HCT116 (cell line): ENCODE measurements around the gene CREBRF. TPM values are rescaled to one million over a fixed set of nuclear protein-coding genes. Genes with fewer than 3 reads are reported as not detected.

Experiments used
- ATAC-seq: fragments of 200-7000 bp; cut with Tn5 transposase; 2 replicates; pipeline ENCODE4 v1.9.1; 2020; ENCODE audit warnings: mild to moderate bottlenecking, moderate library complexity
- BruUV-seq: library from RNA; stranded (reverse); fragments of 400-500 nt; replicated peaks from 2 replicates; lab custom pipeline; 2021; lab: Mats Ljungman, UMichigan
- CTCF ChIA-PET: fragments of 300-600 bp; sonication (Branson Sonifier 250); formaldehyde crosslinking; loops from one replicate; lab custom pipeline; 2021; ENCODE audit warnings: antibody characterized with exemption; lab: Charles Lee
- POLR2A ChIA-PET: fragments of 300-600, 350-600 bp; sonication (Branson Sonifier 250); formaldehyde crosslinking; loops from one replicate; lab custom pipeline; 2021; ENCODE audit warnings: antibody characterized with exemption; lab: Charles Lee
- RAD21 ChIA-PET, 2 experiments: fragments of 300-600 bp; sonication (Branson Sonifier 250); formaldehyde crosslinking; loops; one replicate each; lab custom pipeline; 2023; ENCODE audit warnings: low total read pairs in 2 of 2; ENCODE audit not compliant: uncharacterized antibody in 2 of 2, unreplicated experiment in 2 of 2, low non-redundant PET in 1 of 2; lab: Charles Lee
- DNase-seq: peaks from one replicate; pipeline ENCODE4 v3.0.0-alpha.2; 2010; ENCODE audit warnings: low read depth, low spot score
- H2AFZ ChIP-seq: fragments of 200-600 bp; shearing (Covaris generic), sonication (generic); 2 replicates; pipeline ENCODE4 v1.6.1; 2017; ENCODE audit warnings: low read depth, mixed run types, mixed read lengths, antibody characterized with exemption, low read length; ENCODE audit not compliant: poor library complexity, severe bottlenecking
- H3K27ac ChIP-seq: 2 replicates; pipeline ENCODE4 v1.5.1; 2012; ENCODE audit warnings: low read depth, low read length
- H3K27me3 ChIP-seq: fragments of 200-600 bp; sonication (generic); 2 replicates; pipeline ENCODE4 v1.6.1; 2016; ENCODE audit warnings: mixed run types, low read length, mixed read lengths; ENCODE audit not compliant: insufficient read depth
- H3K36me3 ChIP-seq, 2 experiments: fragments of 200-500 bp in 1 of 2; fragments of 200-600 bp in 1 of 2; sonication (Bioruptor generic) in 1 of 2; sonication (generic) in 1 of 2; 2 replicates each; pipeline versions ENCODE4 v1.5.1 to v1.6.1; 2014 to 2016; ENCODE audit warnings: low read length in 2 of 2, inconsistent platforms in 1 of 2, mixed read lengths in 1 of 2, mixed run types in 1 of 2; ENCODE audit not compliant: insufficient read depth in 2 of 2, control insufficient read depth in 1 of 2
- H3K4me1 ChIP-seq, 2 experiments: fragments of 200-600 bp in 1 of 2; sonication (generic) in 1 of 2; 2 replicates each; pipeline versions ENCODE4 v1.5.1 to v1.6.1; 2012 to 2017; ENCODE audit warnings: low read length in 2 of 2, inconsistent platforms in 1 of 2, mild to moderate bottlenecking in 1 of 2, mixed read lengths in 1 of 2, mixed run types in 1 of 2, moderate library complexity in 1 of 2; ENCODE audit not compliant: insufficient read depth in 2 of 2, control insufficient read depth in 1 of 2
- H3K4me2 ChIP-seq: fragments of 200-600 bp; sonication (generic); 2 replicates; pipeline ENCODE4 v1.6.1; 2017; ENCODE audit warnings: mixed run types, low read length, mixed read lengths
- H3K4me3 ChIP-seq, 2 experiments: fragments of 200-600 bp in 1 of 2; sonication (generic) in 1 of 2; replicated peaks in 1 of 2; 2 replicates each; pipeline ENCODE4 v1.5.1; 2011 to 2016; ENCODE audit warnings: low read length in 2 of 2, control low read depth in 1 of 2, low read depth in 1 of 2, mild to moderate bottlenecking in 1 of 2, mixed read lengths in 1 of 2, mixed run types in 1 of 2
- H3K79me2 ChIP-seq: fragments of 200-600 bp; sonication (generic); 2 replicates; pipeline ENCODE4 v1.6.1; 2017; ENCODE audit warnings: mild to moderate bottlenecking, mixed run types, low read length, moderate library complexity, mixed read lengths; ENCODE audit not compliant: insufficient read depth
- H3K9ac ChIP-seq: fragments of 200-600 bp; sonication (generic); 2 replicates; pipeline ENCODE4 v1.6.1; 2016; ENCODE audit warnings: low read length, mixed read lengths
- H3K9me2 ChIP-seq: fragments of 200-600 bp; sonication (generic), shearing (Covaris generic); 2 replicates; pipeline ENCODE4 v1.6.1; 2017; ENCODE audit warnings: mixed run types, mild to moderate bottlenecking, moderate library complexity; ENCODE audit not compliant: insufficient read depth
- H3K9me3 ChIP-seq, 2 experiments: fragments of 200-500 bp in 1 of 2; fragments of 200-600 bp in 1 of 2; sonication (Bioruptor generic) in 1 of 2; sonication (generic) in 1 of 2; 2 replicates each; pipeline ENCODE4 v1.6.1; 2014 to 2017; ENCODE audit warnings: low read length in 2 of 2, mixed read lengths in 2 of 2, inconsistent platforms in 1 of 2, low read depth in 1 of 2, mild to moderate bottlenecking in 1 of 2, mixed run types in 1 of 2, moderate library complexity in 1 of 2; ENCODE audit not compliant: control insufficient read depth in 1 of 2, insufficient read depth in 1 of 2
- H4K20me1 ChIP-seq: fragments of 200-600 bp; sonication (generic), shearing (Covaris generic); 2 replicates; pipeline ENCODE4 v1.6.1; 2017; ENCODE audit warnings: mixed run types, mild to moderate bottlenecking, moderate library complexity; ENCODE audit not compliant: insufficient read depth
- CBX3 ChIP-seq: IDR thresholded peaks from 2 replicates; pipeline ENCODE4 v1.6.1; 2012; ENCODE audit warnings: low read depth
- ELF1 ChIP-seq: IDR thresholded peaks from 2 replicates; pipeline ENCODE4 v1.6.1; 2012; ENCODE audit warnings: low read depth, borderline replicate concordance
- EZH2 ChIP-seq: fragments of 200-600 bp; sonication (generic); IDR thresholded peaks from 2 replicates; pipeline ENCODE4 v1.6.1; 2017; ENCODE audit warnings: antibody characterized with exemption, mixed run types
- EZH2phosphoT487 ChIP-seq: fragments of 200-600 bp; IDR thresholded peaks from 2 replicates; pipeline ENCODE4 v1.6.1; 2018; ENCODE audit warnings: antibody characterized with exemption, borderline replicate concordance
- JUND ChIP-seq: IDR thresholded peaks from 2 replicates; pipeline ENCODE4 v1.6.1; 2012
- POLR2A ChIP-seq: IDR thresholded peaks from 2 replicates; pipeline ENCODE4 v1.7.0; 2011; ENCODE audit warnings: borderline replicate concordance; ENCODE audit not compliant: insufficient read depth, insufficient read length; ENCODE audit errors: extremely low read depth
- POLR2AphosphoS5 ChIP-seq: IDR thresholded peaks from 2 replicates; pipeline ENCODE4 v1.6.1; 2011; ENCODE audit warnings: mild to moderate bottlenecking, low read depth, low read length, moderate library complexity
- RAD21 ChIP-seq: IDR thresholded peaks from 2 replicates; pipeline ENCODE4 v1.6.1; 2012; ENCODE audit warnings: low read depth, mild to moderate bottlenecking
- SIN3A ChIP-seq: IDR thresholded peaks from 2 replicates; pipeline ENCODE4 v1.6.1; 2012; ENCODE audit warnings: low read depth
- SP1 ChIP-seq: IDR thresholded peaks from 2 replicates; pipeline ENCODE4 v1.6.1; 2012; ENCODE audit warnings: low read depth
- ZFX ChIP-seq: fragments of 450-650 bp; IDR thresholded peaks from 2 replicates; pipeline ENCODE4 v1.6.1; 2017
- intact Hi-C: fragments of 100-400 bp; cut with micrococcal nuclease; formaldehyde crosslinking; loops from 2 replicates; pipeline ENCODE4 v1.10.0; 2022
- total RNA-seq: library from RNA; stranded (reverse); gene quantifications from one replicate; pipeline ENCODE4 v1.2.1, GENCODE V29; 2021; ENCODE audit not compliant: unreplicated experiment
- TF ChIP-seq, protein P1 (sequence below), 3 experiments: fragments of 200-600 bp in 1 of 3; sonication (generic) in 1 of 3; IDR thresholded peaks in 2 of 3; conservative IDR thresholded peaks in 1 of 3; 2 replicates each; pipeline ENCODE4 v1.5.1; 2012 to 2017; ENCODE audit warnings: low read depth in 2 of 3, low read length in 2 of 3, antibody characterized with exemption in 1 of 3, borderline replicate concordance in 1 of 3, control low read depth in 1 of 3, mild to moderate bottlenecking in 1 of 3, mixed read lengths in 1 of 3, mixed run types in 1 of 3, moderate library complexity in 1 of 3; ENCODE audit not compliant: insufficient read depth in 1 of 3
- TF ChIP-seq, protein P2 (sequence below): IDR thresholded peaks from 2 replicates; pipeline ENCODE4 v1.6.1; 2012

The CREBRF gene
- total RNA-seq, 1 experiment from 2014 or later: 7.7 TPM

DNA sequence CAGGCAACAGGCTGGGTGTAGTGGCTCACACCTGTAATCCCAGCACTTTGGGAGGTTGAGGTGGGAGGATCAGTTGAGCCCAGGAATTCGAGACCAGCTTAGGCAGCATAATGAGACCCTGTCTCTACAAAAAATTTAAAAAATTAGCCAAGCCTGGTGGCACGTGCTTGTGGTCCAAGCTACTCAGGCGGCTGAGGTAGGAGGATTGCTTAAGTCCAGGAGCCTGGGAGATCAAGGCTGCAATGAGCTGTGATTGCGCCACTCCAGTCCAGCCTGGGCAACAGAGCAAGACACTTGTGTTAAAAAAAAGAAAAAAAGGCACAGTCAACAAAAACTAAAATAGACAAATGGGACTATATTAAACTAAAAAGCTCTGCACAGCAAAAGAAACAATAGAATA lies 43.3 kb upstream of the CREBRF start:
- no peak overlapping the region for H3K4me2 ChIP-seq
- ATAC-seq: no peak
- no TSS peak for BruUV-seq
- no peak for DNase-seq
- ChIA-PET CTCF (no interaction called here), POLR2A (no interaction called here), RAD21 (no interaction called here)
- no peaks in the 10 kb centered on the region for H3K9me2 ChIP-seq
- H3K9ac ChIP-seq: no peak overlapping the region
- no peak overlapping the region for H3K27ac ChIP-seq
- peaks cover 63% of the 10 kb centered on the region for H3K79me2 ChIP-seq
- no peak overlapping the region for H2AFZ ChIP-seq
- H3K27me3 ChIP-seq: no peaks in the 10 kb centered on the region
- H3K36me3 ChIP-seq: no peaks in the 10 kb centered on the region
- peaks cover 41 to 53% of the 10 kb centered on the region in 2 experiments for H3K4me1 ChIP-seq
- intact Hi-C loops: no loop called here
- no peak for TF ChIP-seq SP1
- TF ChIP-seq EZH2phosphoT487: no peak
- no peak for TF ChIP-seq RAD21
- no peak for TF ChIP-seq JUND
- TF ChIP-seq ELF1: no peak
- no peak for TF ChIP-seq POLR2AphosphoS5
- TF ChIP-seq, protein P1, sequence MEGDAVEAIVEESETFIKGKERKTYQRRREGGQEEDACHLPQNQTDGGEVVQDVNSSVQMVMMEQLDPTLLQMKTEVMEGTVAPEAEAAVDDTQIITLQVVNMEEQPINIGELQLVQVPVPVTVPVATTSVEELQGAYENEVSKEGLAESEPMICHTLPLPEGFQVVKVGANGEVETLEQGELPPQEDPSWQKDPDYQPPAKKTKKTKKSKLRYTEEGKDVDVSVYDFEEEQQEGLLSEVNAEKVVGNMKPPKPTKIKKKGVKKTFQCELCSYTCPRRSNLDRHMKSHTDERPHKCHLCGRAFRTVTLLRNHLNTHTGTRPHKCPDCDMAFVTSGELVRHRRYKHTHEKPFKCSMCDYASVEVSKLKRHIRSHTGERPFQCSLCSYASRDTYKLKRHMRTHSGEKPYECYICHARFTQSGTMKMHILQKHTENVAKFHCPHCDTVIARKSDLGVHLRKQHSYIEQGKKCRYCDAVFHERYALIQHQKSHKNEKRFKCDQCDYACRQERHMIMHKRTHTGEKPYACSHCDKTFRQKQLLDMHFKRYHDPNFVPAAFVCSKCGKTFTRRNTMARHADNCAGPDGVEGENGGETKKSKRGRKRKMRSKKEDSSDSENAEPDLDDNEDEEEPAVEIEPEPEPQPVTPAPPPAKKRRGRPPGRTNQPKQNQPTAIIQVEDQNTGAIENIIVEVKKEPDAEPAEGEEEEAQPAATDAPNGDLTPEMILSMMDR (IDR thresholded peaks at IDR 0.05 in 2 of 3, conservative IDR thresholded peaks at IDR 0.05 in 1 of 3; ENCODE audit: borderline replicate concordance in 1 of 3, insufficient read depth in 1 of 3, low read depth in 2 of 3, low read length in 2 of 3): no peak
- no peak for TF ChIP-seq SIN3A
- no peak for TF ChIP-seq EZH2
- TF ChIP-seq CBX3: no peak
- TF ChIP-seq, protein P2, sequence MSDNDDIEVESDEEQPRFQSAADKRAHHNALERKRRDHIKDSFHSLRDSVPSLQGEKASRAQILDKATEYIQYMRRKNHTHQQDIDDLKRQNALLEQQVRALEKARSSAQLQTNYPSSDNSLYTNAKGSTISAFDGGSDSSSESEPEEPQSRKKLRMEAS: no peak
- TF ChIP-seq ZFX: no peak
- no peak for TF ChIP-seq POLR2A
- TF ChIP-seq, all 23 proteins: peak for 0
- Histone ChIP-seq H3K9me3 (no peaks in the 10 kb centered on the region), H4K20me1 (no peaks in the 10 kb centered on the region), H3K4me3 (no peak overlapping the region)
